Fibroblast of mammary gland (primary cell): ENCODE results near the gene NCBP3.

Experiments
- DNase-seq: peaks from one replicate; pipeline ENCODE4 v3.0.0-alpha.2; 2010; ENCODE audit warnings: low read depth
- H3K4me3 ChIP-seq: 2 replicates; pipeline ENCODE4 v1.5.1; 2011; ENCODE audit warnings: low read depth, mild to moderate bottlenecking, low read length, moderate library complexity; ENCODE audit not compliant: control insufficient read depth
- CTCF ChIP-seq: conservative IDR thresholded peaks from 2 replicates; pipeline ENCODE4 v1.5.1; 2011; ENCODE audit warnings: low read depth, low read length, inconsistent platforms; ENCODE audit not compliant: control insufficient read depth, insufficient read depth

Gene NCBP3

GRCh38 chr17:3805581-3805980 is 40.5 kb downstream of the NCBP3 start:
- no peak overlapping the region for H3K4me3 ChIP-seq
- no peak for TF ChIP-seq CTCF
- DNase-seq = no peak

GRCh38 chr17:3804503-3804931 is 41.5 kb downstream of the NCBP3 start:
- DNase-seq = peak; percentile 62

GRCh38 chr17:3803308-3803640 is 42.8 kb downstream of the NCBP3 start:
- H3K4me3 ChIP-seq = no peak overlapping the region
- no peak for DNase-seq
- no peak for TF ChIP-seq CTCF

More at GRCh38 chr17:3804503-3804931, 41.5 kb downstream of the NCBP3 start:
- TF ChIP-seq CTCF = no peak
- H3K4me3 ChIP-seq = no peak overlapping the region

GRCh38 chr17:3802461-3803307 is 43.4 kb downstream of the NCBP3 start:
- TF ChIP-seq CTCF = no peak
- peak; percentile 90 for DNase-seq

GRCh38 chr17:3801792-3802191 is 44.3 kb downstream of the NCBP3 start:
- TF ChIP-seq CTCF = no peak
- no peak for DNase-seq

More at GRCh38 chr17:3802461-3803307, 43.4 kb downstream of the NCBP3 start:
- no peak overlapping the region for H3K4me3 ChIP-seq

GRCh38 chr17:3801347-3801746 is 44.7 kb downstream of the NCBP3 start:
- TF ChIP-seq CTCF = no peak
- no peak overlapping the region for H3K4me3 ChIP-seq

More at GRCh38 chr17:3801792-3802191, 44.3 kb downstream of the NCBP3 start:
- no peak overlapping the region for H3K4me3 ChIP-seq

More at GRCh38 chr17:3801347-3801746, 44.7 kb downstream of the NCBP3 start:
- DNase-seq = no peak
